BE2C (cell line): ENCODE results near the gene OR8A1.

Experiments
- DNase-seq: peaks from one replicate; pipeline ENCODE4 v3.0.0-alpha.2; 2020
- H3K27me3 ChIP-seq: fragments of 250-450 bp; sonication (Bioruptor Pico); 2 replicates; pipeline ENCODE4 v1.5.1; 2020; ENCODE audit warnings: mild to moderate bottlenecking
- H3K36me3 ChIP-seq: fragments of 250-450 bp; sonication (Bioruptor Pico); 2 replicates; pipeline ENCODE4 v1.5.1; 2020; ENCODE audit warnings: mild to moderate bottlenecking
- H3K4me1 ChIP-seq: fragments of 250-450 bp; sonication (Bioruptor Pico); 2 replicates; pipeline ENCODE4 v1.5.1; 2020
- H3K4me3 ChIP-seq: 2 replicates; pipeline ENCODE4 v1.5.1; 2011; ENCODE audit warnings: low read depth, low read length
- H3K9me3 ChIP-seq: fragments of 250-450 bp; sonication (Bioruptor Pico); 2 replicates; pipeline ENCODE4 v1.5.1; 2020
- CTCF ChIP-seq: IDR thresholded peaks from 2 replicates; pipeline ENCODE4 v1.5.1; 2012; ENCODE audit warnings: mild to moderate bottlenecking, low read depth, low read length

The OR8A1 gene

GRCh38 chr11:124556828-124557227 is 13.0 kb upstream of the OR8A1 start:
- Histone ChIP-seq H3K27me3 (peaks cover 18% of the 10 kb centered on the region), H3K9me3 (no peaks in the 10 kb centered on the region; the same call in 1 of the 2 replicates), H3K4me1 (no peaks in the 10 kb centered on the region), H3K36me3 (no peaks in the 10 kb centered on the region), H3K4me3 (no peak overlapping the region)
- DNase-seq = no peak
- no peak for TF ChIP-seq CTCF

GRCh38 chr11:124570160-124570559 is 363 bp downstream of the OR8A1 start:
- peaks cover 35% of the 10 kb centered on the region for H3K27me3 ChIP-seq
- TF ChIP-seq CTCF = no peak

GRCh38 chr11:124577716-124578427 is 8.1 kb downstream of the OR8A1 start:
- no peak for DNase-seq
- no peaks in the 10 kb centered on the region for H3K9me3 ChIP-seq
- H3K27me3 ChIP-seq = 0 out of 2 replicates have a peak, but pooled peaks cover 4% of the 10 kb centered on the region
- no peaks in the 10 kb centered on the region for H3K4me1 ChIP-seq
- no peak overlapping the region for H3K4me3 ChIP-seq
- H3K36me3 ChIP-seq = no peaks in the 10 kb centered on the region
- no peak for TF ChIP-seq CTCF

More at GRCh38 chr11:124570160-124570559, 363 bp downstream of the OR8A1 start:
- no peaks in the 10 kb centered on the region for H3K36me3 ChIP-seq
- no peak for DNase-seq
- H3K4me1 ChIP-seq = no peaks in the 10 kb centered on the region
- H3K9me3 ChIP-seq = no peaks in the 10 kb centered on the region
- H3K4me3 ChIP-seq = no peak overlapping the region

GRCh38 chr11:124578761-124579160 is 9.0 kb downstream of the OR8A1 start:
- no peak overlapping the region for H3K4me3 ChIP-seq
- H3K9me3 ChIP-seq = no peaks in the 10 kb centered on the region
- H3K4me1 ChIP-seq = no peaks in the 10 kb centered on the region
- no peak for DNase-seq
- no peak for TF ChIP-seq CTCF
- H3K27me3 ChIP-seq = peaks cover 13% of the 10 kb centered on the region
- H3K36me3 ChIP-seq = no peaks in the 10 kb centered on the region

GRCh38 chr11:124581817-124582216 is 12.0 kb downstream of the OR8A1 start:
- Histone ChIP-seq H3K27me3 (peaks cover 31% of the 10 kb centered on the region), H3K4me1 (no peaks in the 10 kb centered on the region), H3K9me3 (no peaks in the 10 kb centered on the region), H3K36me3 (no peaks in the 10 kb centered on the region), H3K4me3 (no peak overlapping the region)
- no peak for DNase-seq
- TF ChIP-seq CTCF = no peak

GRCh38 chr11:124582565-124582964 is 12.8 kb downstream of the OR8A1 start:
- H3K36me3 ChIP-seq = no peaks in the 10 kb centered on the region
- no peaks in the 10 kb centered on the region for H3K4me1 ChIP-seq
- H3K27me3 ChIP-seq = peaks cover 36% of the 10 kb centered on the region
- TF ChIP-seq CTCF = no peak
- no peaks in the 10 kb centered on the region for H3K9me3 ChIP-seq
- H3K4me3 ChIP-seq = no peak overlapping the region
- DNase-seq = no peak
